WTC11 (cell line): ENCODE measurements around the gene ELFN2. TPM values are rescaled to one million over a fixed set of nuclear protein-coding genes. Genes with fewer than 3 reads are reported as not detected.

Experiments used
- ATAC-seq: fragments of 200-7000 bp; cut with Tn5 transposase; 2 replicates; pipeline ENCODE4 v1.10.0; 2021; ENCODE audit warnings: mild to moderate bottlenecking, moderate library complexity
- CTCF ChIA-PET: fragments of 300-600 bp; sonication (Branson Sonifier 250); formaldehyde crosslinking; loops from one replicate; lab custom pipeline; 2021; ENCODE audit warnings: antibody characterized with exemption; lab: Charles Lee
- POLR2A ChIA-PET: fragments of 350-600 bp; sonication (Branson Sonifier 250); formaldehyde crosslinking; loops from one replicate; lab custom pipeline; 2021; ENCODE audit warnings: antibody characterized with exemption; lab: Charles Lee
- DNase-seq: peaks from one replicate; pipeline ENCODE4 v3.0.0; 2021; ENCODE audit warnings: low spot score
- H3K27ac Mint-ChIP-seq: 2 replicates; pipeline ENCODE4 v1.8.0; 2021; ENCODE audit warnings: mixed read lengths
- H3K27me3 Mint-ChIP-seq: 2 replicates; pipeline ENCODE4 v1.8.0; 2021; ENCODE audit warnings: low read depth, mild to moderate bottlenecking, moderate library complexity, mixed read lengths
- H3K36me3 Mint-ChIP-seq: 2 replicates; pipeline ENCODE4 v1.8.0; 2021; ENCODE audit warnings: mixed read lengths
- H3K4me1 Mint-ChIP-seq: 2 replicates; pipeline ENCODE4 v1.8.0; 2022; ENCODE audit warnings: mixed read lengths
- H3K4me3 Mint-ChIP-seq: 2 replicates; pipeline ENCODE4 v1.8.0; 2021; ENCODE audit warnings: mild to moderate bottlenecking, moderate library complexity, mixed read lengths
- H3K9me3 Mint-ChIP-seq: 2 replicates; pipeline ENCODE4 v1.8.0; 2021; ENCODE audit warnings: mixed read lengths
- ATF3 ChIP-seq: sonication (generic); formaldehyde crosslinking; conservative IDR thresholded peaks from 2 replicates; pipeline ENCODE4 v1.8.1; 2022; ENCODE audit warnings: mild to moderate bottlenecking, missing genetic modification reagents
- CREM ChIP-seq: sonication (generic); formaldehyde crosslinking; IDR thresholded peaks from 2 replicates; pipeline ENCODE4 v1.8.1; 2022; ENCODE audit warnings: mild to moderate bottlenecking, missing genetic modification reagents, moderate library complexity
- E2F1 ChIP-seq: sonication (generic); formaldehyde crosslinking; IDR thresholded peaks from 2 replicates; pipeline ENCODE4 v1.8.0; 2022; ENCODE audit warnings: mild to moderate bottlenecking, missing genetic modification reagents
- ELF4 ChIP-seq: sonication (generic); formaldehyde crosslinking; IDR thresholded peaks from 2 replicates; pipeline ENCODE4 v1.8.1; 2022; ENCODE audit warnings: low read depth, mild to moderate bottlenecking, moderate library complexity, missing genetic modification reagents
- EMX1 ChIP-seq: fragments of 250-450 bp; sonication (Bioruptor Pico); IDR thresholded peaks from 2 replicates; pipeline ENCODE4 v1.8.0; 2021; ENCODE audit warnings: mild to moderate bottlenecking
- FOXP1 ChIP-seq: sonication (generic); formaldehyde crosslinking; IDR thresholded peaks from 2 replicates; pipeline ENCODE4 v1.8.0; 2022; ENCODE audit warnings: missing genetic modification reagents, mild to moderate bottlenecking, moderate library complexity, borderline replicate concordance
- GRHL2 ChIP-seq: fragments of 250-450 bp; sonication (Bioruptor Pico); IDR thresholded peaks from 2 replicates; pipeline ENCODE4 v1.8.0; 2022; ENCODE audit warnings: mild to moderate bottlenecking, moderate library complexity; ENCODE audit not compliant: insufficient replicate concordance, severe bottlenecking
- HMGA2 ChIP-seq: fragments of 250-450 bp; sonication (Bioruptor Pico); IDR thresholded peaks from 2 replicates; pipeline ENCODE4 v1.4.0; 2021; ENCODE audit warnings: mild to moderate bottlenecking, moderate library complexity
- JUN ChIP-seq: sonication (generic); formaldehyde crosslinking; IDR thresholded peaks from 2 replicates; pipeline ENCODE4 v1.8.0; 2023; ENCODE audit warnings: mild to moderate bottlenecking, missing genetic modification reagents
- KAT7 ChIP-seq: sonication (generic); formaldehyde crosslinking; IDR thresholded peaks from 2 replicates; pipeline ENCODE4 v1.8.1; 2023; ENCODE audit warnings: missing genetic modification reagents, mild to moderate bottlenecking, borderline replicate concordance
- NFYB ChIP-seq: sonication (generic); formaldehyde crosslinking; conservative IDR thresholded peaks from 2 replicates; pipeline ENCODE4 v1.8.0; 2022; ENCODE audit warnings: low read depth, missing genetic modification reagents
- OVOL2 ChIP-seq: fragments of 250-450 bp; sonication (Bioruptor Pico); IDR thresholded peaks from 2 replicates; pipeline ENCODE4 v1.9.0; 2021; ENCODE audit warnings: mild to moderate bottlenecking, borderline replicate concordance
- RORB ChIP-seq: fragments of 250-450 bp; sonication (Bioruptor Pico); IDR thresholded peaks from 2 replicates; pipeline ENCODE4 v1.9.0; 2021; ENCODE audit warnings: mild to moderate bottlenecking
- SMAD3 ChIP-seq: sonication (generic); formaldehyde crosslinking; IDR thresholded peaks from 2 replicates; pipeline ENCODE4 v1.8.0; 2022; ENCODE audit warnings: missing genetic modification reagents, mild to moderate bottlenecking, borderline replicate concordance
- SOX15 ChIP-seq: fragments of 250-450 bp; sonication (Bioruptor Pico); IDR thresholded peaks from 2 replicates; pipeline ENCODE4 v1.9.0; 2021; ENCODE audit warnings: mild to moderate bottlenecking
- TEAD1 ChIP-seq: sonication (generic); formaldehyde crosslinking; IDR thresholded peaks from 2 replicates; pipeline ENCODE4 v1.8.0; 2022; ENCODE audit warnings: mild to moderate bottlenecking, missing genetic modification reagents
- TEAD4 ChIP-seq: sonication (generic); formaldehyde crosslinking; IDR thresholded peaks from 2 replicates; pipeline ENCODE4 v1.8.0; 2022; ENCODE audit warnings: mild to moderate bottlenecking, missing genetic modification reagents
- USF1 ChIP-seq: sonication (generic); formaldehyde crosslinking; IDR thresholded peaks from 2 replicates; pipeline ENCODE4 v1.8.0; 2022; ENCODE audit warnings: mild to moderate bottlenecking, missing genetic modification reagents
- ZNF219 ChIP-seq: sonication (generic); formaldehyde crosslinking; IDR thresholded peaks from 2 replicates; pipeline ENCODE4 v1.8.0; 2023; ENCODE audit warnings: missing genetic modification reagents, mild to moderate bottlenecking, borderline replicate concordance
- ZNF317 ChIP-seq: sonication (generic); formaldehyde crosslinking; IDR thresholded peaks from 2 replicates; pipeline ENCODE4 v1.8.1; 2023; ENCODE audit warnings: low read depth, mild to moderate bottlenecking, moderate library complexity, missing genetic modification reagents, borderline replicate concordance
- total RNA-seq: library from RNA; stranded (reverse); gene quantifications from 3 replicates; pipeline ENCODE4 v1.2.3, GENCODE V29; 2021
- TF ChIP-seq, protein P1 (sequence below): sonication (generic); formaldehyde crosslinking; IDR thresholded peaks from 2 replicates; pipeline ENCODE4 v1.8.1; 2023; ENCODE audit warnings: mild to moderate bottlenecking, missing genetic modification reagents, moderate library complexity
- TF ChIP-seq, protein P2 (sequence below): sonication (generic); formaldehyde crosslinking; IDR thresholded peaks from 2 replicates; pipeline ENCODE4 v1.8.0; 2022; ENCODE audit warnings: mild to moderate bottlenecking, missing genetic modification reagents

Gene ELFN2
- total RNA-seq, 1 experiment from 2014 or later = 0.87 TPM

- TF ChIP-seq ZNF317 (CRISPR knock-in tag) (no peak), SOX15 (CRISPR knock-in tag) (no peak), FOXP1 (no peak), HMGA2 (CRISPR knock-in tag) (no peak), JUN (CRISPR knock-in tag) (no peak), USF1 (CRISPR knock-in tag) (no peak), E2F1 (no peak), NFYB (CRISPR knock-in tag) (no peak), ELF4 (CRISPR knock-in tag) (no peak), RORB (CRISPR knock-in tag) (no peak), TEAD4 (CRISPR knock-in tag) (no peak), CREM (no peak), GRHL2 (CRISPR knock-in tag) (no peak)
Observed at GRCh38 chr22:37416389-37416788, 10.9 kb downstream of the ELFN2 start.

GRCh38 chr22:37415210-37415609 lies 12.1 kb downstream of the ELFN2 start:
- Mint-ChIP-seq H3K4me1 (peaks cover 19% of the 10 kb centered on the region), H3K9me3 (no peaks in the 10 kb centered on the region)
- CTCF ChIA-PET = interaction anchor here (1.4 kb wide), 1 partner anchor 14 kb away, joined by 4 read pairs; no protein-coding TSS in a partner anchor
- TF ChIP-seq HMGA2 (CRISPR knock-in tag) = no peak
- no peak for TF ChIP-seq TEAD1 (CRISPR knock-in tag)
- TF ChIP-seq, protein P1, sequence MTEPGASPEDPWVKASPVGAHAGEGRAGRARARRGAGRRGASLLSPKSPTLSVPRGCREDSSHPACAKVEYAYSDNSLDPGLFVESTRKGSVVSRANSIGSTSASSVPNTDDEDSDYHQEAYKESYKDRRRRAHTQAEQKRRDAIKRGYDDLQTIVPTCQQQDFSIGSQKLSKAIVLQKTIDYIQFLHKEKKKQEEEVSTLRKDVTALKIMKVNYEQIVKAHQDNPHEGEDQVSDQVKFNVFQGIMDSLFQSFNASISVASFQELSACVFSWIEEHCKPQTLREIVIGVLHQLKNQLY (CRISPR knock-in tag) = no peak
- no peak for TF ChIP-seq OVOL2
- no peak for TF ChIP-seq SOX15 (CRISPR knock-in tag)
- no peak for TF ChIP-seq SMAD3 (CRISPR knock-in tag)
- TF ChIP-seq JUN (CRISPR knock-in tag) = no peak
- TF ChIP-seq KAT7 (CRISPR knock-in tag) = no peak
- TF ChIP-seq, protein P2, sequence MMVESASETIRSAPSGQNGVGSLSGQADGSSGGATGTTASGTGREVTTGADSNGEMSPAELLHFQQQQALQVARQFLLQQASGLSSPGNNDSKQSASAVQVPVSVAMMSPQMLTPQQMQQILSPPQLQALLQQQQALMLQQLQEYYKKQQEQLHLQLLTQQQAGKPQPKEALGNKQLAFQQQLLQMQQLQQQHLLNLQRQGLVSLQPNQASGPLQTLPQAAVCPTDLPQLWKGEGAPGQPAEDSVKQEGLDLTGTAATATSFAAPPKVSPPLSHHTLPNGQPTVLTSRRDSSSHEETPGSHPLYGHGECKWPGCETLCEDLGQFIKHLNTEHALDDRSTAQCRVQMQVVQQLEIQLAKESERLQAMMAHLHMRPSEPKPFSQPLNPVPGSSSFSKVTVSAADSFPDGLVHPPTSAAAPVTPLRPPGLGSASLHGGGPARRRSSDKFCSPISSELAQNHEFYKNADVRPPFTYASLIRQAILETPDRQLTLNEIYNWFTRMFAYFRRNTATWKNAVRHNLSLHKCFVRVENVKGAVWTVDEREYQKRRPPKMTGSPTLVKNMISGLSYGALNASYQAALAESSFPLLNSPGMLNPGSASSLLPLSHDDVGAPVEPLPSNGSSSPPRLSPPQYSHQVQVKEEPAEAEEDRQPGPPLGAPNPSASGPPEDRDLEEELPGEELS (CRISPR knock-in tag) = no peak
- TF ChIP-seq, all 79 proteins: peak for 0
- H3K27ac Mint-ChIP-seq = no peak overlapping the region
- DNase-seq = no peak
- ATAC-seq = no peak
- peaks cover 13% of the 10 kb centered on the region for H3K27me3 Mint-ChIP-seq
- no peaks in the 10 kb centered on the region for H3K36me3 Mint-ChIP-seq
- no peak overlapping the region for H3K4me3 Mint-ChIP-seq
- POLR2A ChIA-PET = no interaction called here

More at GRCh38 chr22:37416389-37416788, 10.9 kb downstream of the ELFN2 start:
- ChIA-PET CTCF (interaction anchor here (1.8 kb wide), 1 partner anchor 82 kb away, joined by 9 read pairs; no protein-coding TSS in a partner anchor), POLR2A (no interaction called here)
- Mint-ChIP-seq H3K27me3 (peaks cover 25% of the 10 kb centered on the region), H3K4me1 (peaks cover 27% of the 10 kb centered on the region), H3K36me3 (no peaks in the 10 kb centered on the region), H3K4me3 (no peak overlapping the region), H3K9me3 (no peaks in the 10 kb centered on the region), H3K27ac (no peak overlapping the region)
- DNase-seq = no peak
- ATAC-seq = no peak

DNA sequence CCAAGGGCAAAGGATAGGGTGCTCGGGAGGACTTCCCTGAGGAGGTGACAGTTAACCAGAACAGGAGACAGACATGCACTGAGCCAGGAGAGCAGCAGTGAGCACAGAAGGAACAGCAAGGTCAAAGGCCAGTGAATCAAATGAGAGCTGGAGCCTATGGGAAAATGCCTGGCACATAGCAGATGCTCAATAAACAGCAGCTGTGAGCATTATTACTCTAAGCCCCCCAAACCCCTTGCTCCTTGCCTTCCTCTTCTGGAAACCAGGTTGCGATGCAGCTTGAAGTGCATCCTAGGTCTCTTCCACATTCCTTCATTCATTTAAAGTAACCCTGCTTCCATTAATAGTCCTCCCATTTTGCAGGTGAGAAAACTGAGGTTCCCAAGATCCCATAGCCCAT lies 13.0 kb downstream of the ELFN2 start:
- CTCF ChIA-PET = interaction anchor here (2.0 kb wide), 1 partner anchor 20 kb away, joined by 7 read pairs; no protein-coding TSS in a partner anchor
- ATAC-seq = no peak
- Mint-ChIP-seq H3K4me1 (peaks cover 16% of the 10 kb centered on the region), H3K36me3 (no peaks in the 10 kb centered on the region), H3K4me3 (no peak overlapping the region), H3K27ac (no peak overlapping the region)
- POLR2A ChIA-PET = no interaction called here
- no peak for DNase-seq
- TF ChIP-seq EMX1 (CRISPR knock-in tag) (no peak), ZNF219 (CRISPR knock-in tag) (no peak), USF1 (CRISPR knock-in tag) (no peak), ATF3 (no peak)
- TF ChIP-seq, protein P2 (CRISPR knock-in tag) = no peak
- TF ChIP-seq, all 79 proteins: peak for 0
- Mint-ChIP-seq H3K9me3 (no peaks in the 10 kb centered on the region), H3K27me3 (peaks cover 8% of the 10 kb centered on the region)
